ENCODE measurements around the gene LPP. TPM values are rescaled to one million over a fixed set of nuclear protein-coding genes. Genes with fewer than 3 reads are reported as not detected.

Gene LPP
- total and polyA plus RNA-seq, 2 of the 13 experiments (the other 11 are each of a cell fraction or from before 2014, with no cell fraction given) = 19.2 to 29.9 TPM

DNA sequence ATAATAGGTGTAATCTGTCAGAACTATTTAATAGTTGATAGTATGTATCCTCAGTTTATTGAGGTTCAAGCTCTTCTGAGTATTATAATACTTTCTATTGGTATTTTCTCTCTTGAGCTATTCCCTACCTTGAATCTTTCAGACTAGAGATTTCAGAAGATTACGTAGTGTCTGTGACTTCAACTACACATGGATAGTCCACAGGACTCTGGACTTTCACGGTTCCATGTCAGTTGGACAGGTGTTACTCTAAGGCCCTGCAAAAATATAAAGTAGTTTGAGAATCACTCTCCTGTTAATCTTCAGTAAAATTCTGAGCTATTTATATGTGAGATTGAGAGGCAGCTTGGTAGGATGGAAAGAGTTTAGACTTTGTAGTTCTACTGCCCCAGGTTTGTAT is 664.3 kb downstream of the LPP start:
- intact Hi-C loops (cut with micrococcal nuclease; ENCODE audit: unreplicated experiment) = no loop called here
- POLR2A ChIA-PET = no interaction called here

DNA sequence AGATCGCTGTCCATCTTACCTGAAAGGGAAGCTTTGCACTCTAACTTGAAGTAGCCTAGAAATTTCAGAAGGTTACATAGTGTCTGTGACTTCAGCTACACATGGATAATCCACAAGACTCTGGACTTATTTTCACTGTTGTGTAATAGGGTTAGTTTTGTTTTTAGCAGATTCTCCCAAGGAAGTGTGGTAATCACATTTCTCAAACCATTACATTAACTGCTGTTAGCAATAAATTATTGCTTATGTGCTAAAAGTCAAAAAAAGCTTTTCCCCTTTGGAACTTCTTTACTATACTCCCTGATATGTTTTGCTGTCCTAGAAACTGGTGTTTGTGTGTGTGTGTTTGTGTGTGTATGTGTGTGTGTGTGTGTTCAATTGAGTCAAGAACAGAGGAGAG is 666.0 kb downstream of the LPP start:
- Histone ChIP-seq H3K4me2 (ENCODE audit: low read depth, low read length) (no peak overlapping the region), H2AFZ (ENCODE audit: low read length) (no peak overlapping the region), H3K79me2 (ENCODE audit: insufficient read depth, low read length) (no peaks in the 10 kb centered on the region), H3K4me3 (replicated peaks in 1 of 3; ENCODE audit: insufficient read depth in 1 of 3, low read depth in 2 of 3, low read length in 3 of 3) (no peak overlapping the region), H3K9me3 (ENCODE audit: low read length) (no peaks in the 10 kb centered on the region), H3K27me3 (ENCODE audit: control insufficient read depth in 1 of 2, insufficient read depth in 2 of 2, low read length in 2 of 2) (no peaks in the 10 kb centered on the region), H3K36me3 (replicated peaks in 1 of 2; ENCODE audit: control insufficient read depth in 1 of 2, insufficient read depth in 2 of 2, low read length in 2 of 2) (no peaks in the 10 kb centered on the region), H3K27ac (ENCODE audit: extremely low read length, insufficient read depth, low read length) (no peak overlapping the region), H3K4me1 (ENCODE audit: insufficient read depth, low read length) (peaks cover 9% of the 10 kb centered on the region; the same call in 1 of the 2 replicates), H4K20me1 (ENCODE audit: insufficient read depth, low read length) (no peaks in the 10 kb centered on the region), H3K9ac (ENCODE audit: insufficient read depth, low read depth, low read length) (no peak overlapping the region)
- no peak for FAIRE-seq
- no TSS peak for BruUV-seq (replicated peaks)
- intact Hi-C loops (cut with micrococcal nuclease; ENCODE audit: unreplicated experiment) = no loop called here
- DNase-seq (ENCODE audit: low spot score) = no peak
- in situ Hi-C loops (cut with HindIII; ENCODE audit: extremely low pct_ligation_motif_present, low pct_unique_long_range_greater_than_20kb) = no loop called here
- 100% methylated on average over 1 of the region's 1 CpG for WGBS (ENCODE audit: low lambda C conversion rate)
- CTCF ChIA-PET (ENCODE audit: low intra/inter-chr PET ratio, low total read pairs) = no interaction called here
- no peak for ATAC-seq
- POLR2A ChIA-PET = no interaction called here
- no peak for TF ChIP-seq ZNF430 (CRISPR knock-in tag; IDR thresholded peaks at IDR 0.05)
- no peak for TF ChIP-seq ISX (CRISPR knock-in tag; conservative IDR thresholded peaks at IDR 0.05)
- TF ChIP-seq ZNF17 (CRISPR knock-in tag; IDR thresholded peaks at IDR 0.05) = no peak
- TF ChIP-seq ZNF3 (CRISPR knock-in tag; IDR thresholded peaks at IDR 0.05) = no peak
- TF ChIP-seq PITX1 (CRISPR knock-in tag; IDR thresholded peaks at IDR 0.05) = no peak
- no peak for TF ChIP-seq KLF15 (CRISPR knock-in tag; IDR thresholded peaks at IDR 0.05; ENCODE audit: borderline replicate concordance)
- TF ChIP-seq, protein P1, sequence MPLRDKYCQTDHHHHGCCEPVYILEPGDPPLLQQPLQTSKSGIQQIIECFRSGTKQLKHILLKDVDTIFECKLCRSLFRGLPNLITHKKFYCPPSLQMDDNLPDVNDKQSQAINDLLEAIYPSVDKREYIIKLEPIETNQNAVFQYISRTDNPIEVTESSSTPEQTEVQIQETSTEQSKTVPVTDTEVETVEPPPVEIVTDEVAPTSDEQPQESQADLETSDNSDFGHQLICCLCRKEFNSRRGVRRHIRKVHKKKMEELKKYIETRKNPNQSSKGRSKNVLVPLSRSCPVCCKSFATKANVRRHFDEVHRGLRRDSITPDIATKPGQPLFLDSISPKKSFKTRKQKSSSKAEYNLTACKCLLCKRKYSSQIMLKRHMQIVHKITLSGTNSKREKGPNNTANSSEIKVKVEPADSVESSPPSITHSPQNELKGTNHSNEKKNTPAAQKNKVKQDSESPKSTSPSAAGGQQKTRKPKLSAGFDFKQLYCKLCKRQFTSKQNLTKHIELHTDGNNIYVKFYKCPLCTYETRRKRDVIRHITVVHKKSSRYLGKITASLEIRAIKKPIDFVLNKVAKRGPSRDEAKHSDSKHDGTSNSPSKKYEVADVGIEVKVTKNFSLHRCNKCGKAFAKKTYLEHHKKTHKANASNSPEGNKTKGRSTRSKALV (CRISPR knock-in tag; IDR thresholded peaks at IDR 0.05) = no peak
- no peak for TF ChIP-seq ZNF761 (CRISPR knock-in tag; conservative IDR thresholded peaks at IDR 0.05)

More for the DNA sequence above, 664.3 kb downstream of the LPP start:
- CTCF ChIA-PET (ENCODE audit: low intra/inter-chr PET ratio, low total read pairs) = no interaction called here
- Histone ChIP-seq H3K9me3 (ENCODE audit: low read length) (no peaks in the 10 kb centered on the region), H2AFZ (ENCODE audit: low read length) (no peak overlapping the region), H3K79me2 (ENCODE audit: insufficient read depth, low read length) (no peaks in the 10 kb centered on the region), H3K27me3 (ENCODE audit: control insufficient read depth in 1 of 2, insufficient read depth in 2 of 2, low read length in 2 of 2) (no peaks in the 10 kb centered on the region), H3K4me1 (ENCODE audit: insufficient read depth, low read length) (peaks cover 9% of the 10 kb centered on the region; the same call in 1 of the 2 replicates), H3K36me3 (replicated peaks in 1 of 2; ENCODE audit: control insufficient read depth in 1 of 2, insufficient read depth in 2 of 2, low read length in 2 of 2) (no peaks in the 10 kb centered on the region), H3K27ac (ENCODE audit: extremely low read length, insufficient read depth, low read length) (no peak overlapping the region), H3K4me3 (replicated peaks in 1 of 3; ENCODE audit: insufficient read depth in 1 of 3, low read depth in 2 of 3, low read length in 3 of 3) (no peak overlapping the region), H3K4me2 (ENCODE audit: low read depth, low read length) (no peak overlapping the region), H4K20me1 (ENCODE audit: insufficient read depth, low read length) (no peaks in the 10 kb centered on the region), H3K9ac (ENCODE audit: insufficient read depth, low read depth, low read length) (no peak overlapping the region)
- in situ Hi-C loops (cut with HindIII; ENCODE audit: extremely low pct_ligation_motif_present, low pct_unique_long_range_greater_than_20kb) = no loop called here
- no peak for ATAC-seq
- WGBS (ENCODE audit: low lambda C conversion rate) = 84% methylated on average over 2 of the region's 2 CpGs
- no peak for TF ChIP-seq CC2D1A (CRISPR knock-in tag; IDR thresholded peaks at IDR 0.05)
- no peak for TF ChIP-seq ZNF180 (CRISPR knock-in tag; IDR thresholded peaks at IDR 0.05; ENCODE audit: borderline replicate concordance, low read depth)
- no peak for TF ChIP-seq ADNP (CRISPR knock-in tag; IDR thresholded peaks at IDR 0.05)
- TF ChIP-seq, protein P2, sequence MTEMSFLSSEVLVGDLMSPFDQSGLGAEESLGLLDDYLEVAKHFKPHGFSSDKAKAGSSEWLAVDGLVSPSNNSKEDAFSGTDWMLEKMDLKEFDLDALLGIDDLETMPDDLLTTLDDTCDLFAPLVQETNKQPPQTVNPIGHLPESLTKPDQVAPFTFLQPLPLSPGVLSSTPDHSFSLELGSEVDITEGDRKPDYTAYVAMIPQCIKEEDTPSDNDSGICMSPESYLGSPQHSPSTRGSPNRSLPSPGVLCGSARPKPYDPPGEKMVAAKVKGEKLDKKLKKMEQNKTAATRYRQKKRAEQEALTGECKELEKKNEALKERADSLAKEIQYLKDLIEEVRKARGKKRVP (CRISPR knock-in tag; IDR thresholded peaks at IDR 0.05) = no peak
- no peak for TF ChIP-seq ETV6 (CRISPR knock-in tag; conservative IDR thresholded peaks at IDR 0.05)
- TF ChIP-seq ZNF44 (CRISPR knock-in tag; IDR thresholded peaks at IDR 0.05) = no peak
- TF ChIP-seq, protein P3, sequence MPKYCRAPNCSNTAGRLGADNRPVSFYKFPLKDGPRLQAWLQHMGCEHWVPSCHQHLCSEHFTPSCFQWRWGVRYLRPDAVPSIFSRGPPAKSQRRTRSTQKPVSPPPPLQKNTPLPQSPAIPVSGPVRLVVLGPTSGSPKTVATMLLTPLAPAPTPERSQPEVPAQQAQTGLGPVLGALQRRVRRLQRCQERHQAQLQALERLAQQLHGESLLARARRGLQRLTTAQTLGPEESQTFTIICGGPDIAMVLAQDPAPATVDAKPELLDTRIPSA (CRISPR knock-in tag; IDR thresholded peaks at IDR 0.05; ENCODE audit: borderline replicate concordance) = no peak
- TF ChIP-seq, protein P4, sequence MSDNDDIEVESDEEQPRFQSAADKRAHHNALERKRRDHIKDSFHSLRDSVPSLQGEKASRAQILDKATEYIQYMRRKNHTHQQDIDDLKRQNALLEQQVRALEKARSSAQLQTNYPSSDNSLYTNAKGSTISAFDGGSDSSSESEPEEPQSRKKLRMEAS (IDR thresholded peaks at IDR 0.05) = no peak
- no peak for TF ChIP-seq NBN (conservative IDR thresholded peaks at IDR 0.05)
- TF ChIP-seq PHF5A (CRISPR knock-in tag; IDR thresholded peaks at IDR 0.05; ENCODE audit: low read depth, unreplicated experiment) = no peak
- no peak for TF ChIP-seq ZNF33B (CRISPR knock-in tag; IDR thresholded peaks at IDR 0.05)
- FAIRE-seq = no peak
- DNase-seq (ENCODE audit: low spot score) = no peak
- no TSS peak for BruUV-seq (replicated peaks)
